Naive thymus-derived CD8-positive, alpha-beta T cell (primary cell): ENCODE results near the gene DIP2C. TPM values are rescaled to one million over a fixed set of nuclear protein-coding genes. Genes with fewer than 3 reads are reported as not detected.
A peak's percentile ranks its signal among the peaks of the same experiment; 100 is the strongest.
"Not testable (repeated sequence)": the region's sequence is repeated elsewhere in the genome, so short reads cannot be mapped to it uniquely, and the experiment has no call there.

ENCODE experiments used
- ATAC-seq, 2 donors: fragments of 150-1000 bp; cut with Tn5 transposase in 1 of 2; sonication (Bioruptor Pico), chemical (Tn5 transposase) in 1 of 2; 1 replicate in 1 of 2; 2 replicates in 1 of 2; pipeline ENCODE4 v1.10.0; 2021; ENCODE audit warnings: mild to moderate bottlenecking in 2 of 2, moderate library complexity in 2 of 2
- POLR2A ChIA-PET: fragments of 350-600 bp; sonication (Branson Sonifier 250); formaldehyde crosslinking; loops from one replicate; lab custom pipeline; 2021; ENCODE audit warnings: antibody characterized with exemption; lab: Charles Lee
- DNase-seq, 10 donors: peaks; one replicate each; pipeline versions ENCODE4 v3.0.0 to v3.0.0-alpha.2; 2020 to 2022
- H3K27ac Mint-ChIP-seq, 10 donors: one replicate each; pipeline ENCODE4 v1.8.0; 2020 to 2022; ENCODE audit warnings: mild to moderate bottlenecking in 10 of 10, mixed read lengths in 10 of 10, moderate library complexity in 4 of 10, inconsistent platforms in 1 of 10
- H3K27me3 Mint-ChIP-seq, 5 donors: one replicate each; pipeline ENCODE4 v1.8.0; 2021 to 2022; ENCODE audit warnings: mixed read lengths in 5 of 5
- H3K36me3 Mint-ChIP-seq, 3 donors: one replicate each; pipeline ENCODE4 v1.8.0; 2020 to 2022; ENCODE audit warnings: mixed read lengths in 3 of 3, mild to moderate bottlenecking in 2 of 3, inconsistent platforms in 1 of 3
- H3K4me1 Mint-ChIP-seq, 4 donors: one replicate each; pipeline ENCODE4 v1.8.0; 2021 to 2022; ENCODE audit warnings: mixed read lengths in 4 of 4
- H3K4me3 Mint-ChIP-seq, 10 donors: one replicate each; pipeline ENCODE4 v1.8.0; 2020 to 2022; ENCODE audit warnings: mild to moderate bottlenecking in 10 of 10, mixed read lengths in 10 of 10, moderate library complexity in 6 of 10, inconsistent platforms in 1 of 10
- H3K9me3 Mint-ChIP-seq, 9 donors: one replicate each; pipeline ENCODE4 v1.8.0; 2020 to 2022; ENCODE audit warnings: mixed read lengths in 9 of 9, mild to moderate bottlenecking in 3 of 9, inconsistent platforms in 1 of 9, moderate library complexity in 1 of 9
- polyA plus RNA-seq, 3 donors: library from polyadenylated mRNA; unstranded; fragments of 300-500 nt; fragmentation: Illumina TruSeq; gene quantifications; one replicate each; pipeline ENCODE4 v1.2.3, GENCODE V29; 2021
- total RNA-seq, 8 experiments: library from RNA in 2 of 8; stranded (reverse) in 2 of 8; gene quantifications; one replicate each; pipeline ENCODE4 v1.2.3 and lab custom pipeline; 2021 to 2026

DIP2C gene
- total and polyA plus RNA-seq, 5 experiments from 2014 or later, result 0.32 to 3.9 (median 1.2) TPM

- DNase-seq, result no peak
- Mint-ChIP-seq H3K27ac (peak overlapping the region in 2 of 10 donors; percentile 54 to 63), H3K4me1 (peaks cover 3 to 9% (median 6%) of the 10 kb centered on the region in 4 donors), H3K4me3 (no peak overlapping the region), H3K9me3 (no peaks in the 10 kb centered on the region), H3K27me3 (peaks cover 10 to 30% (median 23%) of the 10 kb centered on the region in 5 donors), H3K36me3 (no peaks in the 10 kb centered on the region)
- POLR2A ChIA-PET, result no interaction called here
- ATAC-seq, result no peak
These were observed 27.8 kb downstream of the DIP2C start for GRCh38 chr10:661597-662222.

- H3K27ac Mint-ChIP-seq, result peak overlapping the region in 2 of 10 donors; percentile 13 to 63
- ATAC-seq (no peak), DNase-seq (no peak)
- POLR2A ChIA-PET, result no interaction called here
- H3K36me3 Mint-ChIP-seq, result no peaks in the 10 kb centered on the region
- no peak overlapping the region for H3K4me3 Mint-ChIP-seq
- no peaks in the 10 kb centered on the region for H3K9me3 Mint-ChIP-seq
- peaks cover 10 to 30% (median 23%) of the 10 kb centered on the region in 5 donors for H3K27me3 Mint-ChIP-seq
- peaks cover 3 to 9% (median 6%) of the 10 kb centered on the region in 4 donors for H3K4me1 Mint-ChIP-seq
These were observed 28.4 kb downstream of the DIP2C start for GRCh38 chr10:660970-661596.

- DNase-seq (no peak), ATAC-seq (no peak)
- POLR2A ChIA-PET, result no interaction called here
- peak overlapping the region in 1 of 10 donors; percentile 13 for H3K27ac Mint-ChIP-seq
- peaks cover 9 to 30% (median 20%) of the 10 kb centered on the region in 5 donors for H3K27me3 Mint-ChIP-seq
- no peaks in the 10 kb centered on the region for H3K9me3 Mint-ChIP-seq
- H3K36me3 Mint-ChIP-seq, result no peaks in the 10 kb centered on the region
- no peak overlapping the region for H3K4me3 Mint-ChIP-seq
- H3K4me1 Mint-ChIP-seq, result peaks cover 3 to 9% (median 6%) of the 10 kb centered on the region in 4 donors
These were observed 29.0 kb downstream of the DIP2C start for GRCh38 chr10:660413-660969.

- Mint-ChIP-seq H3K27me3 (peaks cover 9 to 30% (median 19%) of the 10 kb centered on the region in 5 donors), H3K9me3 (no peaks in the 10 kb centered on the region), H3K27ac (no peak overlapping the region), H3K36me3 (no peaks in the 10 kb centered on the region), H3K4me3 (no peak overlapping the region), H3K4me1 (peaks cover 3 to 9% (median 6%) of the 10 kb centered on the region in 4 donors)
- POLR2A ChIA-PET, result no interaction called here
- no peak for ATAC-seq
- DNase-seq, result no peak
These were observed 29.8 kb downstream of the DIP2C start for GRCh38 chr10:659688-660141.

- peaks cover 12 to 29% (median 16%) of the 10 kb centered on the region in 5 donors for H3K27me3 Mint-ChIP-seq
- DNase-seq, H3K4me1 Mint-ChIP-seq, H3K27ac Mint-ChIP-seq, ATAC-seq, H3K36me3 Mint-ChIP-seq, H3K4me3 Mint-ChIP-seq, POLR2A ChIA-PET, H3K9me3 Mint-ChIP-seq: not testable (repeated sequence)
These were observed 31.6 kb downstream of the DIP2C start for GRCh38 chr10:657816-658350.

GRCh38 chr10:656883-657282 is 32.6 kb downstream of the DIP2C start:
- Mint-ChIP-seq H3K36me3 (no peaks in the 10 kb centered on the region), H3K4me1 (peaks cover 3 to 8% (median 4%) of the 10 kb centered on the region in 4 donors), H3K27ac (no peak overlapping the region), H3K27me3 (peaks cover 10 to 30% (median 12%) of the 10 kb centered on the region in 5 donors), H3K9me3 (no peaks in the 10 kb centered on the region), H3K4me3 (no peak overlapping the region)
- DNase-seq (no peak), ATAC-seq (no peak)
- POLR2A ChIA-PET, result no interaction called here

- ATAC-seq, result no peak
- Mint-ChIP-seq H3K27me3 (peaks cover 9 to 29% (median 10%) of the 10 kb centered on the region in 5 donors), H3K9me3 (peaks cover 0 to 1% (median 0%) of the 10 kb centered on the region in 9 donors), H3K27ac (no peak overlapping the region), H3K36me3 (no peaks in the 10 kb centered on the region), H3K4me1 (peaks cover 0 to 8% (median 4%) of the 10 kb centered on the region in 4 donors), H3K4me3 (no peak overlapping the region)
- POLR2A ChIA-PET, result no interaction called here
- DNase-seq, result no peak
These were observed 34.3 kb downstream of the DIP2C start for GRCh38 chr10:655184-655583.

GRCh38 chr10:654647-654996 is 34.8 kb downstream of the DIP2C start:
- POLR2A ChIA-PET, result no interaction called here
- Mint-ChIP-seq H3K27ac (no peak overlapping the region), H3K4me1 (peaks cover 0 to 8% (median 3%) of the 10 kb centered on the region in 4 donors), H3K27me3 (peaks cover 8 to 29% (median 10%) of the 10 kb centered on the region in 5 donors), H3K4me3 (no peak overlapping the region), H3K9me3 (peaks cover 0 to 1% (median 0%) of the 10 kb centered on the region in 9 donors), H3K36me3 (no peaks in the 10 kb centered on the region)
- ATAC-seq (no peak), DNase-seq (no peak)

- H3K4me3 Mint-ChIP-seq, result no peak overlapping the region
- no peak for DNase-seq
These were observed 35.3 kb downstream of the DIP2C start for GRCh38 chr10:653991-654646.

GRCh38 chr10:652832-653459 is 36.5 kb downstream of the DIP2C start:
- H3K27me3 Mint-ChIP-seq, result peaks cover 3 to 22% (median 6%) of the 10 kb centered on the region in 5 donors
- DNase-seq, ATAC-seq, H3K4me3 Mint-ChIP-seq, H3K27ac Mint-ChIP-seq, POLR2A ChIA-PET, H3K4me1 Mint-ChIP-seq, H3K36me3 Mint-ChIP-seq, H3K9me3 Mint-ChIP-seq: not testable (repeated sequence)

More at GRCh38 chr10:653991-654646, 35.3 kb downstream of the DIP2C start:
- H3K36me3 Mint-ChIP-seq, result no peaks in the 10 kb centered on the region
- POLR2A ChIA-PET, result no interaction called here
- peaks cover 0 to 4% (median under 1%) of the 10 kb centered on the region in 4 donors for H3K4me1 Mint-ChIP-seq
- peaks cover 0 to 1% (median 0%) of the 10 kb centered on the region in 9 donors for H3K9me3 Mint-ChIP-seq
- H3K27ac Mint-ChIP-seq, result no peak overlapping the region
- peaks cover 6 to 26% (median 9%) of the 10 kb centered on the region in 5 donors for H3K27me3 Mint-ChIP-seq
- ATAC-seq, result no peak

- Mint-ChIP-seq H3K4me1 (no peaks in the 10 kb centered on the region), H3K36me3 (no peaks in the 10 kb centered on the region), H3K27ac (no peak overlapping the region), H3K27me3 (peaks cover 3 to 22% (median 6%) of the 10 kb centered on the region in 5 donors), H3K4me3 (no peak overlapping the region), H3K9me3 (peaks cover 0 to 1% (median 0%) of the 10 kb centered on the region in 9 donors)
- DNase-seq (no peak), ATAC-seq (no peak)
- POLR2A ChIA-PET, result no interaction called here
These were observed 37.2 kb downstream of the DIP2C start for GRCh38 chr10:652233-652632.

GRCh38 chr10:651692-652091 is 37.8 kb downstream of the DIP2C start:
- DNase-seq (no peak), ATAC-seq (no peak)
- H3K27me3 Mint-ChIP-seq, result peaks cover 3 to 22% (median 6%) of the 10 kb centered on the region in 5 donors
- no peaks in the 10 kb centered on the region for H3K4me1 Mint-ChIP-seq
- no peaks in the 10 kb centered on the region for H3K36me3 Mint-ChIP-seq
- H3K9me3 Mint-ChIP-seq, result peaks cover 0 to 1% (median 0%) of the 10 kb centered on the region in 9 donors
- POLR2A ChIA-PET, result no interaction called here
- no peak overlapping the region for H3K4me3 Mint-ChIP-seq
- no peak overlapping the region for H3K27ac Mint-ChIP-seq
